Measurements from ENCODE around the gene NBPF4.
"Not testable (repeated sequence)": the region's sequence is repeated elsewhere in the genome, so short reads cannot be mapped to it uniquely, and the experiment has no call there.

- TF ChIP-seq SREBF2 (IDR thresholded peaks at IDR 0.05); RFX5 (IDR thresholded peaks at IDR 0.05); CTCF (IDR thresholded peaks at IDR 0.05); MAZ (IDR thresholded peaks at IDR 0.05; ENCODE audit: borderline replicate concordance, low read depth, low read length); BHLHE40 (IDR thresholded peaks at IDR 0.05; ENCODE audit: low read depth, low read length); RCOR1 (IDR thresholded peaks at IDR 0.05; ENCODE audit: low read depth, low read length); ESRRA (IDR thresholded peaks at IDR 0.05; ENCODE audit: borderline replicate concordance, low read length): not testable (repeated sequence)
Observed at GRCh38 chr1:108267097-108267496, 23.2 kb upstream of the NBPF4 start.
